GM21529 (cell line): ENCODE results near the gene ZSCAN20.
"Not testable (repeated sequence)": the region's sequence is repeated elsewhere in the genome, so short reads cannot be mapped to it uniquely, and the experiment has no call there.

Source experiments
- ATAC-seq: cut with Tn5 transposase; IDR thresholded peaks from one replicate; pipeline ENCODE4 v1.9.1; 2021; ENCODE audit not compliant: unreplicated experiment

The ZSCAN20 gene

DNA sequence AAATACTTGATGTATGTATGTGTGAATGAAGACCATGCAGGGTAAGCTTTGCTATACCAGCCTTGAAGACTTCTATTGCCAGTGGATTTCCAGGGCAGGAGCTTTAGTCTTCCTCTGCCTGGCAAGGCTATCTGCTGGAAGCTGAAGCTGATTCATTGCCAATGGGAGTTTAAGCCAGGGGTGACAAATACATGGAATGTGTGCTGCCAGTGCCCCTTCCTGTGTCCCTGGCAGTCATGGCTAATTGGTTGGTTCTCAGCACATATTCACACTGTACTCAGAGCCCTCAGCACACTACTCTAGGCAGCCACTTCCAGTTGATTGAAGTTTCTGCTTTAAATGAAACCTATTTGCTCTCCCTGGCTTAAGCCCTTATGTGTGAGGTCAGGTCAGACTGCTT, 1.5 kb downstream of the ZSCAN20 start:
- ATAC-seq = no peak

DNA sequence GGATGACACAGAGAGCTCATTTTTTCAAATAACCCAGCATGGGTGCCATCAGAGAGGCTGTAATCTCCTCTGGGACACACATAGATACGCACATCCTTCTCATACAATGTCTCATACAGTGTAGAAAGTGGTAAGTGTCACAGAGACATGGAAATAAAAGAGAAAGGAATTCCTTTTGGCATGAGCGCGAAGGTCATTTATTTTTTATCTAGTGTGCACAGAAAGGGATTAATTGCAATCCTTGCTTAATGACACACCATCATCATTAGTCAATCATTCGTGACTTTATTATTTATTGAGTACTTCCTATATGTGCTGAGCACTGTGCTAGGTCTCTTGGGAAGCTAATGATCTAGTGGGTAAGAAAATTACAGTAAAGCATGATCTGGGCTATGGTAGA, 5.0 kb downstream of the ZSCAN20 start:
- ATAC-seq = no peak

DNA sequence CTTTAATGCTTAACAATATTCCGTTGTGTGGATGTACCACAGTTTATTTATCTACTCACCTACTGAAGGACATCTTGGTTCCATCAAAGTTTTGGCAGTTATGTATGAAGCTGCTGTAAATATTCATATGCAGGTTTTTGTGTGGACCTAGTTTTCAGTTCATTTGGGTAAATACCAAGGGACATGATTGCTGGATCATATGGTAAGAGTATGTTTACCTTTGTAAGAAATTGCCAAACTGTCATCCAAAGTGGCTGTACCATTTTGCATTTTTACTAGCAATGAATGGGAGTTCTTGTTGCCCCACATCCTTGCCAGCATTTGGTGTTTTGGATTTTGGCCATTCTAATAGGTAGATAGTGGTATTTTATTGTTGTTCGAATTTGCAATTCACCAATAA, 10.0 kb downstream of the ZSCAN20 start:
- no peak for ATAC-seq

DNA sequence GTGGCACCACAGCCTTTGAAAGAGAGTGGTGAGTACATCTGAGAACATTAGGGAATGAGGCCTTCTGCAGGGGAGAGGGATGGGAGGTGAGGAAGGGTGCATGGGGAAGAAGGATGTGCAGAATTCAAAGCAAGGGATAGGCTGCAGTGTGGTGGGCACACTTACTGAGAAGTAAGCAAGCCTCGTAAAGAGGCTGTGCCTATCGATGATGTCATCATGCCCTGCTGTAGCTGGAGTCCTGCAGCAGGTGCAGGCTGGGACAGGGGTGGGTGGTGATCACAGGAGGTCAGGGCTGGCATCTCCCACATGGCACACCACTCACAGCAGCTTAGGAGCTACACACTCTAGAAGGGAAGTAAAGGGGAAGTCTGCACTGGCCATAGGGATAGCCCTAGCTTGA, 16.2 kb downstream of the ZSCAN20 start:
- no peak for ATAC-seq

DNA sequence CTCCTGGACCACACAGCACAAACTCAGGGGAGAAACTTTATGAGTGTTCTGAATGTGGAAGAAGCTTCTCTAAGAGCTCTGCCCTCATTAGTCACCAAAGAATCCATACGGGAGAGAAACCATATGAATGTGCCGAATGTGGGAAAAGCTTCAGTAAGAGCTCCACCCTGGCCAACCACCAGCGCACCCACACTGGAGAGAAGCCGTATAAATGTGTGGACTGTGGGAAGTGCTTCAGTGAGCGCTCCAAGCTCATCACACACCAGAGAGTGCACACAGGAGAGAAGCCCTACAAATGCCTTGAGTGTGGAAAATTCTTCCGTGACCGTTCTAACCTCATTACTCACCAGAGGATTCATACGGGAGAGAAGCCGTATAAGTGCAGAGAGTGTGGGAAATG, 22.5 kb downstream of the ZSCAN20 start:
- ATAC-seq = no peak

DNA sequence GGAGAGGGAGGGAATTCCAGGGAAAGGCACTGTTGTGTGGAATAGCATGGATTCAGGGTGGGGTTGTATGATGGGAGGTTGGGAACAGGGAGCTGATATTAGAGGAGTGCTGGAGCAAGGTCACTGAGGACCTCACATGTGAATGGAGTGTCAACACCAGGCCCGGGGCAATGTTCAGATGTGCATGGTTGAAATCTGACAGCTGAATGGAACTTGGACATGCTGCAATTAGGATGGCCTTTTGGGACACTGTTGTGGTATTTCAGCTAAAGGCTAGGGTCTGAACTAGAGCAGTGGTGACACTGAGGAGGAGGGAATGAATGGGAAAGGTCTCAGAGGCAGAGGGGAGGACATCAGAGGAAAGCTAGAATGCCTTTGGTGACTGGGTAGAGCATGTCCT, 25.0 kb downstream of the ZSCAN20 start:
- ATAC-seq = no peak

DNA sequence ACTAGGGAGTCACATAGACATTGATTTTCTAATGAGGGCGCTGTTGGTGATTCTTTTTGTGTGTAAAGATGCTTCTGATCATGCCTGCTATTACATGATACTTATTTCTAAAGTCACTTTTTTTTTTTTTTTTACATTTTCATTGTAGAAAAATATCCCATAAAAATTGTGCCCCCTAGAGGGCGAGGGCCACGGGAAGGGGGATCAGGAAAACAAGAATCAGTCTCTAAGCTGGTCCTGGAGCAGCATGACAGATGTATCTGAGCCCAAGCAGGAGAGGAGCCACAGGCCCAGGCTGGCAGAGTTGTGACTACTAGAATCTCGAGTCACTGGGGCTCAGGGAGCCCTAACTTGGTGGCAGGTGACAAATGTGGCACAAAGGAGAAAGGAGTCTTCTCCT, 28.1 kb downstream of the ZSCAN20 start:
- no peak for ATAC-seq

DNA sequence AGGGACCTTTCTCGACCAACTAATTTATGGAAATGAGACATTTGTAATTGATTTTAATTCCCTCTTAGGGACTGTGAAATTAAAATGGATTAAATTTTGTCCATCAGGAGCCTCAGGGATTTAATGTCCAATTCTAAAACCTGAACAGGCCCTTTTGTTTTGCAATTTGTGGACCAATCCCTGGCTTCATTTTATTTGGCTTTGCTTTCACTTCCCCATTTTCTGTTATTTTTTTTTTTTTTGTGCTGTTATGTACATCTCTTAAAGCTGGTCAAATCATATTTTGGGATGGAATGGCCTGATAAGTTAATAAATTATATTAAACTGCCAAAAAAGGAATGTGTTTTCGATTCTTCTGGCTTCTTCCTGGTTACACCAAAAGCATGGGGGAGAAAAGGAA, 28.9 kb downstream of the ZSCAN20 start:
- no peak for ATAC-seq

DNA sequence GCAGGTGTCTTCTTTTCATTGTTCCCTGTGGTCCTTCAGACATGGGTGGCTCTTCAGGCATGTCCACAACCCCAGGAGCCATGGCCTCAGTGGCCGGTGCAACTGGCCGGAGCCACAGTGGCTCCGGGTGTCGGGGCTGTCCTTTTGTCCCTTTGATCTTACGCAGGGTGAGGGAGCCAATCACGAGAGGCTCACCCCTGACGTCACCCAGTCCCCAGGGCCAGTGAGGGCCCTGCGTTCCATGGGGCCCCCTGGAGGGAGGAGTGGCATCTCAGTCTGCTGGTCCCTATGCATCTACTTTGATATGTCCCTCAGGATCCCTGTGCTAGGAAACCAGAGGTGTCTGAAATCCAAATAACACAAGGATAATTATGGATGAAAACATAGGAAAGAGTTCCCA, 29.3 kb downstream of the ZSCAN20 start:
- no peak for ATAC-seq

DNA sequence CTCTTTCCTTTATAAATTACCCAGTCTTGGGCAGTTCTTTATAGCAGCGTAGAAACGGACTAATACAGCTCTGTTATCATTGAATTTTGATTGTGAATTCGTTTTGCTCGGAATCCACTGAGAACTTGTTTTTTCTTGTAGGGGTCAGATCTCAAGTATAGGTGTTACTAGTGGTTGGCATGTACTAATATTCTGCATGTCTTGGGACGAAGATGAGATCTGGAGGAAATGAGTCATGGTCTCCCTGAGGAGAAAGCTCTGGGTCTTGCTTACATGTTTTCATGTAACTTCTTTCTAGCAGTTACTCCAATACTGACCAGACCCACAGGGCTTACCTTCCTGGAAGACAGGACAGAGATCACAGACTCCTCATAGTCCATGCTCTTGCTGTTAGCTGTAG, 30.3 kb downstream of the ZSCAN20 start:
- no peak for ATAC-seq

DNA sequence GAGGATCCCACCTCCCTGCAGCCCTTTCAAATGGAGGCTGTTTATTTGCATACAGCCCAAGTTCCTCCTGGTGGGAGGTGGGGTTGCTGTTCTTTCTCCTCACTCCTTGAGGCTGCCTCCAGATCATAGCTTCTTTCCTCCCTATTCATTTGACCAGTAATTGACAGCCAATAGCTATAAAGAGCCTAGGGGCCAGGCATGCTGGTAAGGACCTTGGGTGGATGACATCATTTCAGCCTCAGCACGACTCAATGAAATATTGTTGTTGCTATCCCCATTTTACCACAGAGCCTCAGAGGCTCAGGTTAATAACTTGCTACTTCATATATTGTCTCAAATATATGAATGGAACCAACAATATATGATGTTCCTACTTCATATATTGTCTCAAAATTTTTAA, 31.1 kb downstream of the ZSCAN20 start:
- no peak for ATAC-seq

DNA sequence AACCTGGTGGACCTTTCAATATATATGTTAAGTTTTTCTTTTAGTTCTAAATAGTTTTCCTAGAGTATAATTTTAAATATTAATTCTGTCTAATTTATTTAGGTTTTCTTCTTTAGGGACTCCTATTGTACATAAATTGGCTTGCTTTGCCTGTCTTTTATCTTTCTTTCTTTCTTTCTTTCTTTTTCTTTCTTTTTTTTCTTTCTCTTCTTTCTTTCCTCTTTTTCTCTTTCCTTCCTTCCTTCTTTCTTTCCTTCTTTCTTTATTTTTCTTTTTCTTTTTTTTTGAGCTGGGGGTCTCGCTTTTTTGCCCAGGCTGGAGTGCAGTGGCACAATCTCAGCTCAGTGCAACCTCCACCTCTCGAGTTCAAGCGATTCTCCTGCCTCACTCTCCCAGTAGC, 35.2 kb downstream of the ZSCAN20 start:
- no peak for ATAC-seq

DNA sequence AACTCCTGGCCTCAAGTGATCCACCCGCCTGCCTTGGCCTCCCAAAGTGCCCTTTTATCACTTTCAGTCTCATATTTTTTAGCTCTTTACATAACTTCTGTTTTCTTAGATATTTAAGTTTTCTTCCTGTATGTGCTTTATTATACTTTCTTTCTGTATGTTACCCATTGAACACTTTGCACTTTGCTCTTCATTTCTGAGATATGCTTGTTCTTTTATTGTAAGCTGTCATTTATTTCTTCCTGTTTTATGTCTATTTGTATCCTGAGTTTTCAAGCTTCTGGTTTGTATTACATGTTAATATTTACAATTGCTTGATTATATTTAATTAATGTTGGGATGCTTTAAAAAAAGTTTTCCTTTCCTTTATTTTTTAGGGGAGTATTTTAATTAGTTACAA, 35.7 kb downstream of the ZSCAN20 start:
- no peak for ATAC-seq

DNA sequence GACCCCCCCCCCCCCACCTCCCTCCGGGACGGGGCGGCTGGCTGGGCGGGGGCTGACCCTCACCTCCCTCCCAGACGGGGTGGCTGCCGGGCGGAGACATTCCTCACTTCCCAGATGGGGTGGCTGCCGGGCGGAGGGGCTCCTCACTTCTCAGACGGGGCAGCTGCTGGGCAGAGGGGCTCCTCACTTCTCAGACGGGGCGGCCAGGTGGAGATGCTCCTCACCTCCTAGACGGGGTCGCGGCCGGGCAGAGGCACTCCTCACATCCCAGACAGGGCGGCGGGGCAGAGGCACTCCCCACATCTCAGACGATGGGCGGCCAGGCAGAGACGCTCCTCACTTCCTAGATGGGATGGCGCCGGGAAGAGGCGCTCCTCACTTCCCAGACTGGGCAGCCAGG, 36.8 kb downstream of the ZSCAN20 start:
- not testable (repeated sequence) for ATAC-seq

DNA sequence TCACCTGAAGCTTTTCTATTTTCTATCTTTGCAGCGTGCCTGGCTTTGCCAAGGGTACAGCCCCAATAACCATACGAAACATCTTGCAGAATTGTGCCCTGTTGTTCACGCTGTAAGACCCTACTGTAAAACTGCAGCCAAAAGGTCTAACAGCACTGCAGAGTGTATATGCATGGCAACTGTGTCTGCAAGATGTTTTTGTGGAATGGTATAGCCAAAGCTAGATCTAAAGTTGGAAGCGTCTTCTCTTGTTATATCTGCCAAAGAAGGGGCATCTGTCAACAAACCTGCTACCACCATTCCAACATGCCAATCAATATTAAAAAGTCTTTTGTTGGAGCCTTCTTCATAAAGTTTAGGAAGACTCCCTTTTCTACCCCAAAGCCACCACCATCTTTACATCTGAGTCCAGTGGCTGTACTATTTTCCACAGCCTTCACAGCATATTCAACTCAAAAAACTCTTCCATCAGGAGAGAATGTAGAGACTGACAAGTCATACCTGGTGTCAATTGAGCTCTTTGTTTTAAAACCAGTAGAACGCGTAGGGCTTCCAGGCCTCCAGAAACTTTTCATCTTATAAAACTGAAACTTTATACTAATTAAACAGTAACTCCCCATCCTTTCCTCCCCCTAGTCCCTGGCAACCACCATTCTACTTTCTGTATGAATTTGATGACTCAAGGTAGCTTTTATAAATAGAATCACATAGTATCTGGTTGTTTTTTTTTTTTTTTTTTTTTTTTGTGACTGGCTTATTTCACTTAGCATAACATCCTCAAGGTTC, 40.0 kb downstream of the ZSCAN20 start:
- ATAC-seq = no peak

DNA sequence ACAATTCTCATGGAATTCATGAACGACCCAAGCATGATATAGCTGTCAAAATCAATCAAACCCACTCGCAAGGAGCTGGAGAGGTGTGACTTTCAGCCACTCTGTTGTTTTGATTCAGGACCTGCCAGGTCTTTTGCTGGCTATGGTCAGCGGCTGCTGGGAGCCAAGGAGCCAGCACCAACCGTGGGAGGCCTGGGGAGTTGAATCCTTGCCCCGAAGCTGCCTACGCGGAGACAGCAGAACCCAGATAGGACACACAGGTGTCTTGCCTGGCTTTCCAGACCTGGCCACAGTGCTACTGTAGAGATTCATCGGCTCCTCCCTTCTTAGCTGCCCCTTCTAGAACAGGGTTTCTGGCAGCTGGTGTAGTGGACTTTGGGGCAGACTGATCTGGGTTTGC, 42.7 kb downstream of the ZSCAN20 start:
- no peak for ATAC-seq

DNA sequence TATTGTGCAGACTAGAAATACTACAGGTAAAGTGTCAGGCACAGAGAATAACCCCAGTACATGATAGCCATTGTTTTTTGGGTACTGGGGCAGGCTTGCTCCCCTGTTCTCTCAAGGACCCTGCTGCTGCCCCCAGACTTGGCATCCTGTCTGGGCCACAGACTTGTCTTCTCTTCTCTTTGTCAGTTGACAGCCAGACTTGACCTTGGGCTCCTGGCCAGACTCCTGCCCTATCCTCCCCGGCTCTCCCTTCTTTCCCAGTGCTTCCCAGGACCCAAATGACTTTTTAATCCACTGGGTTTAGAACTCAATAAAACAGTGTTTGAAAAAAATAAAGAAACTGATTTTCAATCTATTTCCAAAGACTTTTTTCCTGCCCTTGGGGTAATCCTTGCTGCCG, 43.2 kb downstream of the ZSCAN20 start:
- no peak for ATAC-seq

DNA sequence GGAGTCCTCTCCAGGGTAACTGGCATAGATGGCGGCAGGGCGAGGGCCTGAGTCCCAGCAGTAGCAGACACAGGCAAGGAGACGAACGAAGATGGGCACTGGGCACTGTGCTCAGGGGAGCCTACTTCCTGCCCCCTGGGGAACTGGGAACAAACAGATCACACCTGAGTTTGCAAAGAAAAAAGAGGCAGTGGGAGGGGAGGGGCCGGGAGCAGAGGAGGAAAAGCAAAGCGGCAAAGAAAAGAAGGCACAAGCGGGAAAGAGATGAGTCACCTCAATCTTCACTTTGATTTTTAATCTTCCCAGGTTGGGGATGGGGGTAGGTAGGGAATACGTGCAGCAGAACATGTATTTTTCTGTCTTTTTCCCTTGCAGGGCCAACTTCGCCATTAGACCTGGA, 44.0 kb downstream of the ZSCAN20 start:
- ATAC-seq = no peak

DNA sequence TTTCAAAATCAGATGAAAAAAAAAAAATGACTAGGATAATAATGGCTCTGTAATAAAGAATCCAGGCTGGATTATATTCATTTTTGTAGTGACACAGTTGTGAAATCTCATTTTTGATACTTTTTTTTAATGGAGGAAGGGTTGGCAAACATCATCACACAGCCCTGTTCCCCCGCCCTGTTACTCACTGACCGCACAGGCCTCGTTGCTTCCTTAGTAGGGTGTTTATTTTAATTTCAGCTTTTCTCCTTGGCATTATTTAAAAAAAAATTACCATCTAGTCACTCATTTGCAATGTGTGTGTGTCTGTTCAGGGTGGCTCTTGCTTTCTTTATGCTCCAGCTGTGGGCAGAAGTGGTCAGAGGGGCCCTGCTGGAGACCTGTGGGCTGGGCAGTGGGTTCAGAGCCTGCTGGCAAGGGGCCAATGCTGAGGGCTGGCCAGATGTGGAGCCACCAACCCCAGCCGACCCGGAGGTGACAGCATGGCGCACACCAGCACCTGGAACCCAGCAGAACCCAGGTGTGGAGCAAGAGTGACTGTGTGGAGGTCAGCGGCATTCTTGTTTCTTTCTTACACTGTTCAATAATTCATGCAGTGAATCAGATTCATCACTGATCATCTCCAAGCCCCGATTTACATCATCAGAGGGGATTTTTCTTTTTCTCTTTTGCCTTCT, 44.6 kb downstream of the ZSCAN20 start:
- no peak for ATAC-seq

DNA sequence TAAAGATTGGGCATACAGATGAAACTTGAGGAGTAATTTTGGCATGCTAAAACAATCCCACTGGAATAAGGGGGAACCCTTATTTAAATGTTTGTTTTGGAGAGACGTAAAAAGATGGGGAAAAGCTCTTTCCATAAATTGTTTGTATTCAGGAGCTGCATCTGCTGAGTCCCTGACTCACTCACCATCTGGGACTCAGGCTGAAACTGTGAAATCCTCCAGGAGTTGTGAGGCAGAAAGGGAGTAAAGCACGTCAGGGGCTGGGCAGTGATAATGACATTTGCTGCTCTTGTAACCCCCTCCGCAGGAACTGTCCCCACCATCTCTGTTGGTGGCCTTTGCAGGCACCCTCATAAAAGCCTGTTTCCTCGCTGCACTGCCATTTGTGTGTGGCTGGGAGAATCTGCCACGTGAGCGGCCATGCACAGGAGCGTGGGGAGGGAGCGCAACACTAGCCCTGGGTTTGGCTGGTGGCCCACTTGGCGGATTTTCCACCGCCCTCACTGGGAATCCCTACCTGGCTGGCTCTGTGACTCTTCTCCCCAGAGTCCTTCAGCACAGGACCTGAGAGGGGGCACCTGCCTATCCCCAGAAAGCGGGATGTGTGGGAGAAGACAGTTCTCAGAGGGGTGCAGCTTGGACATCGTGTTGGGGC, 45.3 kb downstream of the ZSCAN20 start:
- ATAC-seq = no peak

DNA sequence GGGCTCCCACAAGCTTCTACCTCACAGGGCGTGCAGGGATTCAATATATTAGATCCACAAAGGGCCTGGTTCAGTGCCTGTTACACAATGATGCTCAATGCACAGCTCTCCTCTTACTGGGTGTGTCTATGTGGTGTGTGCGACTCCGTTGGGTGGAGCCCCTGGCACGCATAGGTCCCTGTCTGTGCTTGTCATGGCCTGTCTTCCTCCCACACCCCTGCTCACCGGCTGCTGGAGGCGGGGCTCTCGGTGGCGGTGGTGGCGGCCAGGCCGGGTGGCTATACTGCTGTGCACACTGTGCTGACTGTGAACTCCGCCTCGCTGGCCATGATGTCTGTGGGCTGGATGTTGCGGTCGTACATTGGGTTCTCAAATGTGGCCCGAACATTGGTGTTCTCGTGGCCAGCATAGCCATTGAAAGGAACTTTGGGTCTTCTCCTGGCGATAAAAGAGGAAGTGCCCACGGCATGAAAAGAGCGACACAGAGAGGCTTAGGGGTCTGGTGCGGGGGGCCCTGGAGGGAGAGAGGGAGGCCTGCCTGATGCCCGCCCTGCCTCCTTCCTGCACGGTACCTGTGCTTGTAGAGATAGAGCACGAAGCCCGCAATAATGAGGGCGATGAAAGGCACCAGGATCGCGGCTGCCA, 46.9 kb downstream of the ZSCAN20 start:
- ATAC-seq = no peak

DNA sequence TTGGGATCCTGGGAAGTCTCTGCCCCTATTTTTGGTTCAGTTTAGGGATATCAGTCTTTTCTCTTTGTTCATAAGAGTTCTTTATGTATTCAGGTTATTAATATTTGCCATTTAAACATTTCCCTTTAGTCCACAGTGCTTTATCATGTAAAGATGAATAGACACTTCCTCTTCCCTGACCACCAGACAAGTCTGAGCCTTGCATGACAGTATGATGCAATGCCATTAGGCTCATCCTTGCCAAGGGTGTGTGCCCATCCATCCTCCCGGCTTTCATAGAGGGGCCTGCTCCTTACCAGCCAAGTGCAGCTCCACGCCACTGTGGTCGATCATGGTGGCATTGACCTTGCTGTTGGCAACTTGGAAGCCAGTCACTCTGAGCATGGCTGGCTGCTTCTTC, 52.1 kb downstream of the ZSCAN20 start:
- ATAC-seq = no peak
